HG03103 (cell line): ENCODE data around the gene ATP12A.
A peak's percentile ranks its signal among the peaks of the same experiment; 100 is the strongest.

Experiments
- ATAC-seq: cut with Tn5 transposase; IDR thresholded peaks from one replicate; pipeline ENCODE4 v1.9.1; 2021; ENCODE audit warnings: low read depth; ENCODE audit not compliant: unreplicated experiment

The ATP12A gene

GRCh38 chr13:24684600-24684998 is 4.4 kb downstream of the ATP12A start:
- no peak for ATAC-seq

- no peak for ATAC-seq
These were observed 5.1 kb downstream of the ATP12A start for GRCh38 chr13:24685314-24685713.

- ATAC-seq = no peak
These were observed 7.4 kb downstream of the ATP12A start for GRCh38 chr13:24687611-24688010.

- ATAC-seq = no peak
These were observed 7.9 kb downstream of the ATP12A start for GRCh38 chr13:24688111-24688510.

DNA sequence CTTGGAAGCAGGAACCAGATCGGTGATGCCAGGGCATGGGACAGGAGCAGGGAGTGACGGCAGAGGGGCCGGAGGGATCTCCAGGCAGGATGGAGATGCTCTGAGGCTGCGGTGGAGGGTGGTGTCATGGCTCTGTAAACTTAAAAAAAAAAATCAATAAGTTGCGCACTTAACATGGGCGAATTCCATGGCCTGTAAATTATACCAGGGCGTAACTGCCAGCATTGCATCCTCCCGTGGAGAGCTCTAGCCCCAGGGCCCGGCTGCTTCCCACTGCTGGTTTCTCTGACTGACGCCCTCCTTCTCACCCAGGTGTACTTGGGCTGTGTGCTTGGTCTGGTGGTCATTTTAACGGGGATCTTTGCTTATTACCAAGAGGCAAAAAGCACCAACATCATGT is 8.7 kb downstream of the ATP12A start:
- no peak for ATAC-seq

GRCh38 chr13:24691381-24691780 is 11.2 kb downstream of the ATP12A start:
- no peak for ATAC-seq

DNA sequence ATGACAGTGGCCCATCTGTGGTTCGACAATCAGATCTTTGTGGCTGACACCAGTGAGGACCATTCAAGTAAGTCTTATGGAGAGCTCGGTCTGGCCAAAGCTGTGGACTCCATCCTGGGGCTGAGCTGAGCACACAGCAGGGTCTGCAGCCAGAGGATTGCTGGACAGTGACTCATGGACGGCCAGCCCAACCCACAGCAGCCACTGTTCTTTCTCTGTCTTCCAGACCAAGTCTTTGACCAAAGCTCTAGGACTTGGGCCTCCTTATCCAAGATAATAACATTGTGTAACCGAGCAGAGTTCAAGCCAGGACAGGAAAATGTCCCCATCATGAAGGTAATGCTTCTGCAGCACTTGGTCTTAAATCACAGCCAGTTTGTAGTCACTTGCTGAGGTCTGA is 12.4 kb downstream of the ATP12A start:
- ATAC-seq = no peak

GRCh38 chr13:24693862-24694471 is 13.8 kb downstream of the ATP12A start:
- ATAC-seq = no peak

DNA sequence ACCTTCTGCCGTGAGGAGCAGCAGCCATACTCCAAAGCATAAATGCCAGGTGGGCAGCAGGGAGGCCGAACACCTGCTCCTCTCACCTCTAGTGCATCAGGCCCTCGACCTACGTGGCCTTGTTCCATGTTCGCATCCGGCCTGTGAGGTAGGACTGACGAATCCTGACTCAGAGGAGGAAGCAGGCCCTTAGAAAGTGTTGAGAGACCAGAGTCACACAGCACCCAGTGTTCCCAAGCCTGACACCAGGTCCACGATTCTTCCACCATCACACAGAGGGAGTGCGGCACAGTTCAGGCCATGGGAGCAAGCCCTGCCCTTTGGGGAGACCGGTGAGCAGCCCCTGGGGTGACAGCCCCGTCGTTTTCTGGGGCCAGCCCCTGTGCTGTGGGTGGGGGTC is 14.7 kb downstream of the ATP12A start:
- no peak for ATAC-seq

DNA sequence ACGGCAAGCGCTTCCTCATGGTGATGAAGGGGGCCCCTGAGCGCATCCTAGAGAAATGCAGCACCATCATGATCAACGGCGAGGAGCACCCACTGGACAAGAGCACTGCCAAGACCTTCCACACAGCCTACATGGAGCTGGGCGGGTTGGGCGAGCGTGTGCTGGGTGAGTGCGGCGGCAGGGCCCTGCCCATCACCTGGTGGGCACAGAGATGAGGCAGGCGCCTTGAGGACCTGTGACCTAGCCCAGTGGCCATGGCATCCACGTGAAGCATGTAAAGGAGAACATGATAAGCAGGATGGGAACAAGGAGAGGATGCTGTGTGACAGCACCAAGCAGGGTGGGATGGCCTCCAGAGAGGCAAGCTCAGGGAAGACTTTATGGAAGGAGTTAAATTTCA is 18.5 kb downstream of the ATP12A start:
- no peak for ATAC-seq

DNA sequence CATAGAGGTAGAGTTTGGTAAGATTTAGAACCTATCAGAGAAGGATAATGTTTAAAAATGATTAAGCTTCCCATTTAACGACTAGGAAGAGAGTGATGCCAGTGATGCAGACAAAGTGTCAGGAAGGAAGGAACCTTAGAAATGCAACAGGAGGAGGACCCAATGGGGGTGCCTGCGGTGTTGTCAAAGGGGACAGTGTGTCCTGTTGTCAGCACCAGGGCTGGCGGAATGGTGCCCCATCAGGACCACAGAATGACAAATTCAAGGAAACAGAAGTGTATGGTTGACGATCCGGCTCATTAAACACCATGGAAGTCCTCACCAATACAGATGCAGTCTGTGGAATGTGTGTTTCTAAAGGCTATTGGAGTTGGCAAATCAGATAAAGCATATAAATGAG is 19.3 kb downstream of the ATP12A start:
- no peak for ATAC-seq

DNA sequence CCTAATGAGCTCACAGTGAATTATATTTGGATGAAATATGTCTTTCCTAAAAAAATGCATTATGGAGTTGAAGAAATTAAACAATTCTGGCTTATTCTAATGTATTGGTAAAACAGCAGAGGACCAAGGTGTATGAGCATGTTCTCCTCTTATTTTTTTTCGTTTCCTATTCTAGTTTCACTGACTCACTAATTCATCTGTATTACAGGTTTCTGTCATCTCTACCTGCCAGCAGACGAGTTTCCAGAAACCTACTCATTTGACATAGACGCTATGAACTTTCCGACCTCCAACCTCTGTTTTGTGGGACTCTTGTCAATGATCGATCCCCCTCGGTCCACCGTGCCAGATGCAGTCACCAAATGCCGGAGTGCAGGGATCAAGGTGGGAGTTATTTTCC is 20.3 kb downstream of the ATP12A start:
- no peak for ATAC-seq

DNA sequence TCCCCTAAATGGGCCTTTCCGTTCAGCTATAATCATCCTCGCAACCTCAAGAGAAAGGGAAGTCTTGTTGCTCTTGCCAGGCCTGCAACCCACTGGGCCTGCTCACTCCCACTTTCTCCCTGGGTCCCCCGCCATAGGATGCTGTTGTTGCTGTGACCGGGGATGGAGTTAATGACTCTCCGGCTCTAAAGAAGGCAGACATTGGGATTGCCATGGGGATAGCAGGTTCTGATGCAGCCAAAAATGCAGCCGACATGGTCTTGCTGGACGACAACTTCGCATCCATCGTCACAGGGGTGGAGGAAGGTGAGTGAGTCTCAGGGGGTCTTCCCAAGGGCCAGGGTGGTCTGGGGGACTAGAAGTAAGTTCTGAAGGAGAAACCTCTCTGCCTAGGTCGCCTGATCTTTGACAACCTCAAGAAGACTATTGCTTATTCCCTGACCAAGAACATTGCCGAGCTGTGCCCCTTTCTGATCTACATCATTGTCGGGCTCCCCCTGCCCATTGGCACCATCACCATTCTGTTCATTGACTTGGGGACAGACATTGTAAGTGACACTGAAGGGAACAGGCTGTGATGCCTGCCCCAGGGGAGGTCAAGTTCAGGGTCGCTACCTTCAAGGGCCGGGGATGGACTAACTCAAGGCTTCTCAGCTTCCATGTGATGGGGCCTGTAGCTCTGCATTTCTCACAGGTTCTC is 26.8 kb downstream of the ATP12A start:
- no peak for ATAC-seq

GRCh38 chr13:24709186-24709913 is 29.1 kb downstream of the ATP12A start:
- peak; percentile 68 for ATAC-seq

DNA sequence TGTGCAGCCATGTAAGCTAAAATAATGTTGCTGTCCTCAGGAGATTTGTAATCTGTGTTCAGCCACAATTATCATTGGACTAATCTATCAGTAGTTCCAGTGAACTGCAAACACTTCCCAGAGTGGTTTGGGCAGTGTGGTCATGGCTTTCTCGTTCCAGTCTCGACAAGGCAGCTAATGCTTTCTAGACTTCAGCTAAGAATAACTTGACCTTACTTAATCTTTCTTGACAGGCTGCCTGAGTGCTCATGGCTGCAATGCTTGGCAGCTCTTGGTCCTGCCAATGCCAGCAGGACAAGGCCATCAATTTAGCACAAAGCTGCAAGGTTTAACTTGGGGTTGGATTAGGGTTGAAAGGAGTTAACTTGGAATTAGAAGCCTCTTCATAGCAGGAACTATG is 32.8 kb downstream of the ATP12A start:
- no peak for ATAC-seq

DNA sequence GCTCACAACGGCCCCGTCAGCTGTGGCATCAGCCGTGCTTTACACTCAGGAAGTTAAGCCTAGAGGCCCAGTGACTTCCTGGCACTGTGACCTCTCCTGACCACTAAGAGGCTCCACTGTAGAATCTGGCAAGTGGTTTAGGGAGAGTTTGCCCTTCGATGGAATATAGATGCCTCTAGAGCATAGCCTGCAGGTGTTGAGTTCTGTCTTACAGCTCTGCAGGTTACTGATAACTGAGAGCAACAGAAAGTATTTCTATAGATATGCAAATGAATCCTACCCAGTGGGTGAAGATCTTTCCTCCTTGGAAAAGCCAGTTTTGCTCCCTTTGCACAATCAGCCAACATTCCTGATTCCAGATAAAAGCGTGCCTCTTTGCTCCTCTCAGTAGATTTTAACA is 35.8 kb downstream of the ATP12A start:
- ATAC-seq = no peak

- no peak for ATAC-seq
These were observed 36.2 kb downstream of the ATP12A start for GRCh38 chr13:24716446-24716845.

DNA sequence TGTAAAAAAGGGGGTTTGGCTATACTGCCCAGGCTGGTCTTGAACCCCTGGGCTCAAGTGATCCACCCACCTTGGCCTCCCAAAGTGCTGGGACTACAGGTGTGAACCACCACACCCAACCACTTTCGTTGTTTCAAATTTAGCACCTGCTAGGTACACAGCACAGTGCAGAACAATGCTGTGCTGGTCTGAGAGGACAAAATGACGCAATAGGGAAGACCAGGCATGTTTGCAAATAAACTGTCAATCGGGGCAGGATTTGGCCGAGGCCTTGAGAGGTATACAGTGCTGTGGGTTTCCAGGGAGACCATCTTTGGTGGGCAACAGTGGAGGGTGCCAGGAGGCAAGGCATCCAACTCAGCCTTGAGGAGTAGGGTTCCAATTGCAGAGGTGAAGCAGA is 37.0 kb downstream of the ATP12A start:
- no peak for ATAC-seq

DNA sequence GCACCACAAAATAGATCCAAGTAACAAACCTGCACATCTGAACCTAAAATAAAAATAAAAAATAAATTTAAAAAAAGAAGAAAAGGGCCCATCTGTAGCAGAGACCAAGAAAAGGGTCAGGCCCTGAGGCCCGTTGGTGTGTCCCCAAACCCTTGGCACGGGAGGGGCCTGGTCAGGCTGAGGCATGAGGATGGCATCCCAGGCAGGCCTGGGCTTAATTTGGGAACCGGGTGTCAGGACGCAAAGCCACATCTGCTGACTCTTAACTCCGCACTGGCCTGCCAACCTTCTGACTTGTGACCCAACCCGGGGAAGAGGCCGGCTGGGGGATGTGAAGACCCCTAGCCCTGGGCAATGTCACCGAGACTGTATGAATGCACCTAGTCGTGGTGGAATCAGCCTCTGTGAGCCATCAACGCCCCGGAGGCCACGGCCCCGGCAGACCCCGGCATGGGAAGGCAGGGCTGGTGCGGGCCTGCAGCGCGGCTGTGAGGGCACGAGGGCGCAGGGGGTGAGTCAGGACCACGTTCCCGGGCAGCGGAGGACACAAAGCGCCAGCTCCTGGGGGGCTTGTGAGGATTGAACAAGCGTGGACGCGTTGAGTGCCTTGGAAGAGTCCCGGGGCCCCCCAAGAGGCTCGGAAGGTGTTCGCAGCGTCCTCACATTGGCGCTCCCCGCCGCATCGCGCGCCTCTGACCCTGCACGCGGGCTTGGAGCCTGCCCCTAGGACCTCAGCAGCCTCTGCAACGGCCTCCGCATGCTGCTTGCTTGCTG is 38.2 kb downstream of the ATP12A start:
- ATAC-seq = no peak

- ATAC-seq = no peak
These were observed 38.9 kb downstream of the ATP12A start for GRCh38 chr13:24719139-24719538.

DNA sequence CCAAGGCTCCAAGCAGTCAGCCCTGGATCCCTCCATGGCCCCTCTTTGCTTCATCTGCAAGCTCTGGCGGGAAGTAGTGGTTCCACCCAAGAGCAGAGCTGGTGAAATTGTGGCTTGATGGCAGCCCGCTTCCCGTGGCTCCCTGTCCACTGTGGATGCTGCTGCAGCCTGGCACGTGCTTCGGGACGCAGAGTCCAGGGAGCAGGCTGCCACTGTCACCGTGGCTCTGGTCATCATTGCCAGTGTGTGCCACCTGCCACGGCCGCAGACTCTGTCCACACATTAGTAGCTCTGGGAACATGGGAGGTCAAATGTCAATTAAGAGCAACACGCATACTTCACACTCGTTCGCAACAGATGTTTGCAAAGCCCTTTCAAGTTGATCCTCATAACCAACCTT is 43.0 kb downstream of the ATP12A start:
- ATAC-seq = no peak
